Loucy (cell line): Measurements from ENCODE around the gene METTL13.

Experiments used
- H2AFZ ChIP-seq: fragments of 200-600 bp; sonication (generic); 2 replicates; pipeline ENCODE4 v1.6.0; 2016; ENCODE audit warnings: antibody characterized with exemption, mild to moderate bottlenecking, low read length, moderate library complexity
- H3F3A ChIP-seq: fragments of 200-600 bp; 2 replicates; pipeline ENCODE4 v1.6.0; 2016; ENCODE audit warnings: antibody characterized with exemption, low read depth, mild to moderate bottlenecking
- H3K27me3 ChIP-seq: fragments of 200-600 bp; sonication (generic); 2 replicates; pipeline ENCODE4 v1.6.1; 2014; ENCODE audit warnings: low read length, mild to moderate bottlenecking; ENCODE audit not compliant: insufficient read depth, poor library complexity, severe bottlenecking
- H3K36me3 ChIP-seq: fragments of 200-600 bp; sonication (generic); 2 replicates; pipeline ENCODE4 v1.6.1; 2016; ENCODE audit warnings: low read length; ENCODE audit not compliant: insufficient read depth
- H3K4me1 ChIP-seq: fragments of 200-600 bp; sonication (generic); 2 replicates; pipeline ENCODE4 v1.5.1; 2014; ENCODE audit warnings: low read length, mild to moderate bottlenecking; ENCODE audit not compliant: insufficient read depth, poor library complexity, severe bottlenecking
- H3K4me2 ChIP-seq: fragments of 200-600 bp; sonication (generic); 2 replicates; pipeline ENCODE4 v1.6.0; 2014; ENCODE audit warnings: antibody characterized with exemption, low read length, low read depth, mild to moderate bottlenecking; ENCODE audit not compliant: poor library complexity, severe bottlenecking
- H3K4me3 ChIP-seq: fragments of 200-600 bp; sonication (generic); 2 replicates; pipeline ENCODE4 v1.5.1; 2014; ENCODE audit warnings: low read length, mild to moderate bottlenecking, mixed read lengths; ENCODE audit not compliant: poor library complexity, severe bottlenecking
- H3K79me2 ChIP-seq: fragments of 200-600 bp; sonication (generic); 2 replicates; pipeline ENCODE4 v1.6.1; 2014; ENCODE audit warnings: low read length; ENCODE audit not compliant: insufficient read depth
- H3K9ac ChIP-seq: fragments of 200-600 bp; sonication (generic); 2 replicates; pipeline ENCODE4 v1.6.0; 2014; ENCODE audit warnings: mild to moderate bottlenecking, low read depth, low read length, moderate library complexity; ENCODE audit not compliant: poor library complexity, severe bottlenecking
- H3K9me2 ChIP-seq: fragments of 200-600 bp; sonication (generic); replicated peaks from 2 replicates; pipeline ENCODE4 v1.6.1; 2016; ENCODE audit warnings: low read depth, low read length, mixed read lengths
- H3K9me3 ChIP-seq: fragments of 200-600 bp; sonication (generic); 2 replicates; pipeline ENCODE4 v1.6.1; 2014; ENCODE audit warnings: mild to moderate bottlenecking, antibody characterized with exemption, low read length, low read depth; ENCODE audit not compliant: insufficient read depth
- H4K20me1 ChIP-seq: fragments of 200-600 bp; sonication (generic); 2 replicates; pipeline ENCODE4 v1.6.0; 2014; ENCODE audit warnings: antibody characterized with exemption, low read length, mild to moderate bottlenecking; ENCODE audit not compliant: insufficient read depth, poor library complexity, severe bottlenecking
- CTCF ChIP-seq: fragments of 200-600 bp; sonication (generic); conservative IDR thresholded peaks from 2 replicates; pipeline ENCODE4 v1.5.1; 2014; ENCODE audit warnings: mild to moderate bottlenecking, antibody characterized with exemption, low read length
- EZH2phosphoT487 ChIP-seq: fragments of 200-600 bp; IDR thresholded peaks from 2 replicates; pipeline ENCODE4 v1.6.1; 2018; ENCODE audit warnings: antibody characterized with exemption, mild to moderate bottlenecking, moderate library complexity, borderline replicate concordance

METTL13 gene

GRCh38 chr1:171833091-171833825 is 51.8 kb downstream of the METTL13 start:
- H3F3A ChIP-seq: no peaks in the 10 kb centered on the region
- no peak overlapping the region for H3K4me3 ChIP-seq
- H3K79me2 ChIP-seq: no peaks in the 10 kb centered on the region
- H2AFZ ChIP-seq: no peak overlapping the region
- no peaks in the 10 kb centered on the region for H3K9me2 ChIP-seq
- H3K9me3 ChIP-seq: no peaks in the 10 kb centered on the region
- no peaks in the 10 kb centered on the region for H3K27me3 ChIP-seq
- H3K9ac ChIP-seq: no peak overlapping the region
- no peaks in the 10 kb centered on the region for H3K36me3 ChIP-seq
- no peak for TF ChIP-seq CTCF
- no peaks in the 10 kb centered on the region for H3K4me1 ChIP-seq
- H4K20me1 ChIP-seq: no peaks in the 10 kb centered on the region
- no peak overlapping the region for H3K4me2 ChIP-seq

GRCh38 chr1:171834821-171835220 is 53.4 kb downstream of the METTL13 start:
- Histone ChIP-seq H3K9me3 (no peaks in the 10 kb centered on the region), H3K36me3 (no peaks in the 10 kb centered on the region), H3K79me2 (no peaks in the 10 kb centered on the region), H3K4me2 (no peak overlapping the region), H3K4me3 (no peak overlapping the region), H2AFZ (no peak overlapping the region), H3K9ac (no peak overlapping the region), H3F3A (no peaks in the 10 kb centered on the region), H3K9me2 (no peaks in the 10 kb centered on the region), H4K20me1 (no peaks in the 10 kb centered on the region), H3K27me3 (no peaks in the 10 kb centered on the region), H3K4me1 (no peaks in the 10 kb centered on the region)
- TF ChIP-seq CTCF (no peak), EZH2phosphoT487 (no peak)

GRCh38 chr1:171835891-171836290 is 54.4 kb downstream of the METTL13 start:
- Histone ChIP-seq H3K36me3 (no peaks in the 10 kb centered on the region), H3F3A (no peaks in the 10 kb centered on the region), H3K4me2 (no peak overlapping the region), H4K20me1 (no peaks in the 10 kb centered on the region), H3K4me1 (no peaks in the 10 kb centered on the region), H3K9ac (no peak overlapping the region), H3K9me2 (no peaks in the 10 kb centered on the region), H3K79me2 (no peaks in the 10 kb centered on the region), H3K4me3 (no peak overlapping the region), H2AFZ (no peak overlapping the region), H3K27me3 (no peaks in the 10 kb centered on the region), H3K9me3 (no peaks in the 10 kb centered on the region)
- TF ChIP-seq CTCF: no peak
